CD4-positive, CD25-positive, alpha-beta regulatory T cell (primary cell): ENCODE data around the gene FBXO4. TPM values are rescaled to one million over a fixed set of nuclear protein-coding genes. Genes with fewer than 3 reads are reported as not detected.
"Not testable (repeated sequence)": the region's sequence is repeated elsewhere in the genome, so short reads cannot be mapped to it uniquely, and the experiment has no call there.

Source experiments
- ATAC-seq, 2 donors: fragments of 150-1000 bp; cut with Tn5 transposase; one replicate each; pipeline ENCODE4 v1.10.0; 2021; ENCODE audit warnings: low read depth in 2 of 2, moderate number of reproducible peaks in 2 of 2, moderate library complexity in 1 of 2
- DNase-seq, 3 donors: peaks; one replicate each; pipeline versions ENCODE4 v3.0.0 to v3.0.0-alpha.2; 2012 to 2022; ENCODE audit warnings: mixed read lengths in 1 of 3
- H3K27ac ChIP-seq: one replicate; pipeline ENCODE4 v1.7.0; 2013; ENCODE audit warnings: mild to moderate bottlenecking, low read length; ENCODE audit not compliant: insufficient read depth, poor library complexity, severe bottlenecking
- H3K27me3 ChIP-seq: one replicate; pipeline ENCODE4 v1.7.0; 2013; ENCODE audit warnings: low read length; ENCODE audit not compliant: control insufficient read depth, insufficient read depth
- H3K36me3 ChIP-seq: one replicate; pipeline ENCODE4 v1.7.0; 2013; ENCODE audit warnings: mild to moderate bottlenecking, low read length, moderate library complexity; ENCODE audit not compliant: control insufficient read depth, insufficient read depth
- H3K4me1 ChIP-seq: 2 replicates; pipeline ENCODE4 v1.7.0; 2013; ENCODE audit warnings: mild to moderate bottlenecking, low read length; ENCODE audit not compliant: insufficient read depth, control insufficient read depth, poor library complexity, severe bottlenecking
- H3K4me3 ChIP-seq: one replicate; pipeline ENCODE4 v1.7.0; 2013; ENCODE audit warnings: low read depth, mild to moderate bottlenecking, low read length, moderate library complexity
- H3K9me3 ChIP-seq, 2 experiments: 1 replicate in 1 of 2; 2 replicates in 1 of 2; pipeline ENCODE4 v1.7.0; 2013; ENCODE audit warnings: low read length in 2 of 2, mild to moderate bottlenecking in 1 of 2, moderate library complexity in 1 of 2; ENCODE audit not compliant: control insufficient read depth in 2 of 2
- H3K27ac Mint-ChIP-seq, 3 donors: one replicate each; pipeline ENCODE4 v1.8.0; 2020 to 2022; ENCODE audit warnings: mild to moderate bottlenecking in 3 of 3, mixed read lengths in 3 of 3, moderate library complexity in 2 of 3
- H3K27me3 Mint-ChIP-seq: one replicate; pipeline ENCODE4 v1.8.0; 2022; ENCODE audit warnings: mild to moderate bottlenecking, mixed read lengths
- H3K36me3 Mint-ChIP-seq: one replicate; pipeline ENCODE4 v1.8.0; 2020; ENCODE audit warnings: mixed read lengths
- H3K4me1 Mint-ChIP-seq, 4 donors: one replicate each; pipeline ENCODE4 v1.8.0; 2020 to 2022; ENCODE audit warnings: mixed read lengths in 4 of 4, mild to moderate bottlenecking in 1 of 4
- H3K4me3 Mint-ChIP-seq, 4 donors: one replicate each; pipeline ENCODE4 v1.8.0; 2020 to 2022; ENCODE audit warnings: mild to moderate bottlenecking in 4 of 4, mixed read lengths in 4 of 4, moderate library complexity in 3 of 4
- H3K9me3 Mint-ChIP-seq, 7 donors: one replicate each; pipeline ENCODE4 v1.8.0; 2020 to 2022; ENCODE audit warnings: mixed read lengths in 7 of 7, mild to moderate bottlenecking in 3 of 7, moderate library complexity in 2 of 7
- polyA plus RNA-seq, 4 donors: library from polyadenylated mRNA; unstranded; fragments of 300-500 nt; fragmentation: Illumina TruSeq; gene quantifications; one replicate each; pipeline ENCODE4 v1.2.3, GENCODE V29; 2021
- total RNA-seq: library from RNA; stranded (reverse); gene quantifications from one replicate; pipeline ENCODE4 v1.2.3, GENCODE V29; 2022

The FBXO4 gene
- total and polyA plus RNA-seq, 5 donors from 2014 or later: 11.9 to 27.4 (median 21.1) TPM

- Histone ChIP-seq H3K4me3 (no peak overlapping the region), H3K36me3 (no peaks in the 10 kb centered on the region), H3K4me1 (no peaks in the 10 kb centered on the region), H3K27ac (no peak overlapping the region), H3K27me3 (no peaks in the 10 kb centered on the region), H3K9me3 (no peaks in the 10 kb centered on the region)
- Mint-ChIP-seq H3K4me1 (no peaks in the 10 kb centered on the region), H3K27ac (no peak overlapping the region), H3K27me3 (peaks cover 9% of the 10 kb centered on the region), H3K36me3 (no peaks in the 10 kb centered on the region), H3K4me3 (no peak overlapping the region), H3K9me3 (peaks cover 0 to 10% (median 6%) of the 10 kb centered on the region in 7 donors)
- ATAC-seq (no peak), DNase-seq (no peak)
Measured at GRCh38 chr5:41967401-41967800, 42.3 kb downstream of the FBXO4 start.

- H3K27me3 Mint-ChIP-seq: peaks cover 8% of the 10 kb centered on the region
- Histone ChIP-seq H3K36me3 (no peaks in the 10 kb centered on the region), H3K4me3 (no peak overlapping the region), H3K9me3 (no peaks in the 10 kb centered on the region), H3K27me3 (no peaks in the 10 kb centered on the region), H3K4me1 (no peaks in the 10 kb centered on the region), H3K27ac (no peak overlapping the region)
- ATAC-seq (no peak), DNase-seq (no peak)
- H3K27ac Mint-ChIP-seq: no peak overlapping the region
- no peak overlapping the region for H3K4me3 Mint-ChIP-seq
- no peaks in the 10 kb centered on the region for H3K4me1 Mint-ChIP-seq
- peaks cover 0 to 10% (median 5%) of the 10 kb centered on the region in 7 donors for H3K9me3 Mint-ChIP-seq
- H3K36me3 Mint-ChIP-seq: no peaks in the 10 kb centered on the region
Measured at GRCh38 chr5:41968153-41968723, 43.2 kb downstream of the FBXO4 start.

DNA sequence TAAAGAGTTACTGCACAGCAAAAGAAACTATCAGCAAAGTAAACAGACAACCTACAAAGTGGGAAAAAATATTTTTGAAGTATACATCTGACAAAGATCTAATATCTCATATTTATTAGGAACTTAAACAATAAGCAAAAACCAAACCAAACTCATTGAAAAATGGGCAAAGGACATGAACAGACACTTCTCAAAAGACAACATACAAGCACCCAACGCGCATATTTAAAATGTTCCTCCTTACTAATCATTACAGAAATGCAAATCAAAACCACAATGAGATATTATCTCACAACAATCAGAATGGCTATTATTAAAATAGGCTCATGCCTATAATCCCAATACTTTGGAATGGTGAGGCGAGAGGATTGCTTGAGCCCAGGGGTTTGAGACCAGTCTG, 48.0 kb downstream of the FBXO4 start:
- peaks cover 0 to 6% (median 3%) of the 10 kb centered on the region in 7 donors for H3K9me3 Mint-ChIP-seq
- Histone ChIP-seq H3K27ac (no peak overlapping the region), H3K27me3 (no peaks in the 10 kb centered on the region), H3K4me1 (no peaks in the 10 kb centered on the region), H3K36me3 (no peaks in the 10 kb centered on the region), H3K4me3 (no peak overlapping the region), H3K9me3 (no peaks in the 10 kb centered on the region)
- peaks cover 13% of the 10 kb centered on the region for H3K27me3 Mint-ChIP-seq
- H3K27ac Mint-ChIP-seq: no peak overlapping the region
- no peaks in the 10 kb centered on the region for H3K4me1 Mint-ChIP-seq
- DNase-seq: no peak
- no peak for ATAC-seq
- H3K36me3 Mint-ChIP-seq: no peaks in the 10 kb centered on the region
- no peak overlapping the region for H3K4me3 Mint-ChIP-seq

DNA sequence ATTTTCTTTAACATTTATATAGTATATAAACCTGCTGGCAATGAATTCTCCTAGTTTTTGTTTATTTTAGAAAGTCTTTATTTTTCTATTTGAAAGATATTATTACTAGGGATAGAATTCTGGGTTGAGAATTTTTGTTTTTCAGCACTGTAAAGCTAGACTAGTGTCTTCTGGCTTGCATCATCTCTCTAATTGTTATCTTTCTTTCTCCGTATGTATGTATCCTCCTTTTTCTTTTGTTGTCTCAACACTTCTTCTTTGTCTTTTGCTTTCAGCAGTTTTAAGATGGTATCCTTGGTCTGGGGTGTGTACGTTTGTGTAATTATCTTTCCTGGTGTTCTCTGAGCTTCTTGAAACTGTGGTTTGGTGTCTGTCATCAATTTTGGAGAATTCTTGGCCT, 48.8 kb downstream of the FBXO4 start:
- Histone ChIP-seq H3K9me3 (no peaks in the 10 kb centered on the region), H3K36me3 (no peaks in the 10 kb centered on the region), H3K4me1 (no peaks in the 10 kb centered on the region), H3K27ac (no peak overlapping the region), H3K4me3 (no peak overlapping the region), H3K27me3 (no peaks in the 10 kb centered on the region)
- peaks cover 0 to 6% (median 3%) of the 10 kb centered on the region in 7 donors for H3K9me3 Mint-ChIP-seq
- no peaks in the 10 kb centered on the region for H3K36me3 Mint-ChIP-seq
- H3K4me1 Mint-ChIP-seq: no peaks in the 10 kb centered on the region
- no peak overlapping the region for H3K27ac Mint-ChIP-seq
- ATAC-seq (no peak), DNase-seq (no peak)
- no peak overlapping the region for H3K4me3 Mint-ChIP-seq
- H3K27me3 Mint-ChIP-seq: peaks cover 12% of the 10 kb centered on the region

DNA sequence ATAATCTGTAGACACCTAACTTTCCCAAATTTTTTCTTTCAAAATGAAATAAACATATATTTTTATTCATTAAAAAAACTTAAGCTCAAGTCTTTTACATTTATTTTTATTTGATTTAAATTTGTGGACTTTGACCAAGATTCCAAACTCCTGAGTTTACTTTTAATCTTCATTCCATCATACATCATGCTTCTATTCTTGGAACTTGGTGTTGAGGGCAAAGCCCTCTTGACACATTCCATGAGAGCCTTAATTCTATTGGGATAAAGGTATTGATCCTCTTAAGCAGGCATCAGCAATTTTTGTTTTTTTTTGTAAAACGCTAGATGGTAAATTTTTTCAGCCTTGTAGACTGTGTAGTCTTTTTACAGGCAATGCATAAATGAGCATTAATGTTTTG, 53.6 kb downstream of the FBXO4 start:
- DNase-seq: no peak
- Histone ChIP-seq H3K27ac (no peak overlapping the region), H3K9me3 (no peaks in the 10 kb centered on the region), H3K36me3 (no peaks in the 10 kb centered on the region), H3K4me3 (no peak overlapping the region), H3K27me3 (no peaks in the 10 kb centered on the region), H3K4me1 (no peaks in the 10 kb centered on the region)
- Mint-ChIP-seq H3K4me1 (no peaks in the 10 kb centered on the region), H3K27ac (no peak overlapping the region), H3K9me3 (peaks cover 0 to 6% (median 0%) of the 10 kb centered on the region in 7 donors), H3K4me3 (no peak overlapping the region), H3K27me3 (peaks cover 8% of the 10 kb centered on the region), H3K36me3 (no peaks in the 10 kb centered on the region)
- ATAC-seq: no peak

DNA sequence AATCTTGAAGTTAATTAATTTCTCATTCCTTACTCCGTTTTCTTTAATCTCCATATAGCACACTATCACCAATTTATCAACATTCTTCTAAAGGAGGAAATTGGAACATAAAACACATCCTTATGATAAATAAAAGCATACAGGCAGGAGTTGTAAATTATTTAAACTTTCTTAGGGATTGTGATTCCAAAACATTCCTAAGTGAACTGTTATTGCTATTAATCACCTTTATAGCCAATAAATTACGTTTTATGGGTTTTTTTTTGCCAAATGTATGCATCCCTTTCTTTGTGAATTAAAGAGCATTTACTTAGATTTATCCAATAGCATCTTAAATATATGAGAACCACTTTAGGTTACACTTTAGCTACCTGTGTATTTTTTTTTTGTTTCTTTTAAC, 55.3 kb downstream of the FBXO4 start:
- H3K4me3 ChIP-seq: no peak overlapping the region
- Mint-ChIP-seq H3K27ac (no peak overlapping the region), H3K9me3 (peaks cover 0 to 10% (median 0%) of the 10 kb centered on the region in 7 donors), H3K27me3 (no peaks in the 10 kb centered on the region), H3K4me3 (no peak overlapping the region), H3K36me3 (no peaks in the 10 kb centered on the region), H3K4me1 (no peaks in the 10 kb centered on the region)
- H3K9me3 ChIP-seq: no peaks in the 10 kb centered on the region
- no peaks in the 10 kb centered on the region for H3K4me1 ChIP-seq
- no peak for DNase-seq
- no peak for ATAC-seq
- peaks cover 3% of the 10 kb centered on the region for H3K27me3 ChIP-seq
- no peak overlapping the region for H3K27ac ChIP-seq
- no peaks in the 10 kb centered on the region for H3K36me3 ChIP-seq

- H3K4me3 Mint-ChIP-seq: no peak overlapping the region
- no peaks in the 10 kb centered on the region for H3K27me3 Mint-ChIP-seq
- Histone ChIP-seq H3K27me3 (peaks cover 3% of the 10 kb centered on the region), H3K9me3 (no peaks in the 10 kb centered on the region), H3K4me1 (no peaks in the 10 kb centered on the region), H3K27ac (no peak overlapping the region), H3K4me3 (no peak overlapping the region), H3K36me3 (no peaks in the 10 kb centered on the region)
- H3K27ac Mint-ChIP-seq: no peak overlapping the region
- H3K9me3 Mint-ChIP-seq: peaks cover 0 to 10% (median 0%) of the 10 kb centered on the region in 7 donors
- H3K36me3 Mint-ChIP-seq: no peaks in the 10 kb centered on the region
- DNase-seq: no peak
- ATAC-seq: no peak
- no peaks in the 10 kb centered on the region for H3K4me1 Mint-ChIP-seq
Measured at GRCh38 chr5:41980870-41981269, 55.8 kb downstream of the FBXO4 start.

GRCh38 chr5:41982858-41983257, 57.8 kb downstream of the FBXO4 start:
- DNase-seq, H3K4me1 Mint-ChIP-seq, H3K9me3 Mint-ChIP-seq, H3K27ac ChIP-seq, H3K4me1 ChIP-seq, H3K36me3 ChIP-seq, H3K4me3 Mint-ChIP-seq, H3K4me3 ChIP-seq, ATAC-seq, H3K27me3 Mint-ChIP-seq, H3K27me3 ChIP-seq, H3K36me3 Mint-ChIP-seq, H3K27ac Mint-ChIP-seq, H3K9me3 ChIP-seq: not testable (repeated sequence)
